Osteocyte (in vitro differentiated cells): Measurements from ENCODE around the gene WRNIP1. TPM values are rescaled to one million over a fixed set of nuclear protein-coding genes. Genes with fewer than 3 reads are reported as not detected.

Source experiments
- DNase-seq: peaks from one replicate; pipeline ENCODE4 v3.0.0; 2021; ENCODE audit warnings: mixed read lengths; ENCODE audit not compliant: unreplicated experiment; ENCODE audit errors: extremely low spot score
- H3K27ac Mint-ChIP-seq: one replicate; pipeline ENCODE4 v1.8.0; 2021; ENCODE audit warnings: mild to moderate bottlenecking, mixed read lengths; ENCODE audit not compliant: unreplicated experiment
- H3K27me3 Mint-ChIP-seq: one replicate; pipeline ENCODE4 v1.8.0; 2021; ENCODE audit warnings: mixed read lengths; ENCODE audit not compliant: unreplicated experiment
- H3K36me3 Mint-ChIP-seq: one replicate; pipeline ENCODE4 v1.8.0; 2021; ENCODE audit warnings: mixed read lengths; ENCODE audit not compliant: unreplicated experiment
- H3K4me1 Mint-ChIP-seq: one replicate; pipeline ENCODE4 v1.8.0; 2021; ENCODE audit warnings: mixed read lengths; ENCODE audit not compliant: unreplicated experiment
- H3K4me3 Mint-ChIP-seq: one replicate; pipeline ENCODE4 v1.8.0; 2021; ENCODE audit warnings: mild to moderate bottlenecking, moderate library complexity, mixed read lengths; ENCODE audit not compliant: unreplicated experiment
- H3K9me3 Mint-ChIP-seq: one replicate; pipeline ENCODE4 v1.8.0; 2021; ENCODE audit warnings: mixed read lengths; ENCODE audit not compliant: unreplicated experiment
- total RNA-seq: library from RNA; stranded (reverse); gene quantifications from 2 replicates; pipeline ENCODE4 v1.2.1, GENCODE V29; 2021
- TF ChIP-seq, protein P1 (sequence below): fragments of 200-600 bp; sonication (generic); IDR thresholded peaks from 2 replicates; pipeline ENCODE4 v1.5.0; 2021; ENCODE audit warnings: antibody characterized with exemption, mild to moderate bottlenecking, moderate library complexity

WRNIP1 gene
- total RNA-seq, 1 donor from 2014 or later: 35.9 TPM

DNA sequence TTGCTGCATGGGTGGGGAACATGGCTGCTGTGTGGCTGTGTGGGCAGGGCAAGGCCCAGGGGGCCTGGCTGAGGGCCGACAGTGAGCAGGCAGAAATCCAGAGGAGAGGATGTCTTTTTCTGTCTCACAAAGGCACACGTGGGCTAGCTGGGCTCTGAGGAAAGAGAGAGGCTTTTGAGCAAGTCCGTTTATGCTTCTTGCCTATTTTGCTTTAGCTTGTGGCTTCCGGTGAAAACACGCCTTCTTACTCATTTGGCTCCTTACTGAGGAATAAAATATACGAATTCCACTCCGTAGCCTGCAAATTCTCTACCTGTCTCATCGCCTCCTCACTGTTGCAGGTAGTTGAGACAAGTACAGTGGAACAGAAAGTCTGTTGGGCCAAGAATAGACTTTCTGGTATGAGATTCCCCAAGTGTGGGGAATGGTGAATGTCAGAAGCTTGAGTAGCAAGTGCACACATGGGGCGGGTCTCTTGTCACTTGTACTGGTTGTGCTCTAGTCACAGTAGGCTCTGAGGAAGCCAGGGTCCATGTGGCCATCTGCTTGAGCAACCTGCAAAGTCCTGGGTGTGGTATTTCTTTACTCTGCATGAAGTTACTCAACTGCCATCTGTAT is 28.4 kb downstream of the WRNIP1 start:
- TF ChIP-seq, protein P1, sequence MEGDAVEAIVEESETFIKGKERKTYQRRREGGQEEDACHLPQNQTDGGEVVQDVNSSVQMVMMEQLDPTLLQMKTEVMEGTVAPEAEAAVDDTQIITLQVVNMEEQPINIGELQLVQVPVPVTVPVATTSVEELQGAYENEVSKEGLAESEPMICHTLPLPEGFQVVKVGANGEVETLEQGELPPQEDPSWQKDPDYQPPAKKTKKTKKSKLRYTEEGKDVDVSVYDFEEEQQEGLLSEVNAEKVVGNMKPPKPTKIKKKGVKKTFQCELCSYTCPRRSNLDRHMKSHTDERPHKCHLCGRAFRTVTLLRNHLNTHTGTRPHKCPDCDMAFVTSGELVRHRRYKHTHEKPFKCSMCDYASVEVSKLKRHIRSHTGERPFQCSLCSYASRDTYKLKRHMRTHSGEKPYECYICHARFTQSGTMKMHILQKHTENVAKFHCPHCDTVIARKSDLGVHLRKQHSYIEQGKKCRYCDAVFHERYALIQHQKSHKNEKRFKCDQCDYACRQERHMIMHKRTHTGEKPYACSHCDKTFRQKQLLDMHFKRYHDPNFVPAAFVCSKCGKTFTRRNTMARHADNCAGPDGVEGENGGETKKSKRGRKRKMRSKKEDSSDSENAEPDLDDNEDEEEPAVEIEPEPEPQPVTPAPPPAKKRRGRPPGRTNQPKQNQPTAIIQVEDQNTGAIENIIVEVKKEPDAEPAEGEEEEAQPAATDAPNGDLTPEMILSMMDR: no peak
- Mint-ChIP-seq H3K27me3 (no peaks in the 10 kb centered on the region), H3K9me3 (no peaks in the 10 kb centered on the region), H3K4me3 (no peak overlapping the region), H3K4me1 (peaks cover 27% of the 10 kb centered on the region), H3K27ac (no peak overlapping the region), H3K36me3 (peaks cover 3% of the 10 kb centered on the region)
- DNase-seq: no peak

DNA sequence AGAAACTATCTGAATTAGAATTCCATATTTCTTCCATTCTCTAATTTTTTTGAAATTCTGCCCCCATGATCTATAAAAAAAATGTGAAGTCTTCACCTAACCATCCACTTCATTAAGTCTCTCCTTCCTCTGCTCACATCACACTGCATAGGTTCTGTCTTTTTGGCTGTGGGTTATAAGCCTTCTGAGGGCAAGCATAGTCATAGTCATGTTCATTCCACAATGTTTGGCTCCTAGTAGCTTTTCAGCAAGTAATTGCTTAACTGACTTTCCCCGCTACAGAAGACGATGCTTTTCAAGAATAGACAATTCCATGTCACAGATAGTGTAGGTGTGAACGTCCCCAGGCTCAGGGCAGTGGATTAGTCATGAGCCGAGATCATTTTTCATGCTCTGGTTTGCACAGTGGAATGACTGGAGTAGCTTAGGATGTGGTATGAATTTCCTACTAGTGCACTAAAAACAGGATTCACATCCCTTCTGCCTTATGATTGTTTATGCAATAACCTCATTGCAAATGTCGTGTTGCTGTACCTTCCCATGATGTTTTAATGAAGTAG is 29.1 kb downstream of the WRNIP1 start:
- H3K27ac Mint-ChIP-seq: no peak overlapping the region
- no peak overlapping the region for H3K4me3 Mint-ChIP-seq
- H3K4me1 Mint-ChIP-seq: peaks cover 22% of the 10 kb centered on the region
- TF ChIP-seq, protein P1: no peak
- H3K9me3 Mint-ChIP-seq: no peaks in the 10 kb centered on the region
- DNase-seq: no peak
- H3K36me3 Mint-ChIP-seq: peaks cover 3% of the 10 kb centered on the region
- H3K27me3 Mint-ChIP-seq: no peaks in the 10 kb centered on the region

DNA sequence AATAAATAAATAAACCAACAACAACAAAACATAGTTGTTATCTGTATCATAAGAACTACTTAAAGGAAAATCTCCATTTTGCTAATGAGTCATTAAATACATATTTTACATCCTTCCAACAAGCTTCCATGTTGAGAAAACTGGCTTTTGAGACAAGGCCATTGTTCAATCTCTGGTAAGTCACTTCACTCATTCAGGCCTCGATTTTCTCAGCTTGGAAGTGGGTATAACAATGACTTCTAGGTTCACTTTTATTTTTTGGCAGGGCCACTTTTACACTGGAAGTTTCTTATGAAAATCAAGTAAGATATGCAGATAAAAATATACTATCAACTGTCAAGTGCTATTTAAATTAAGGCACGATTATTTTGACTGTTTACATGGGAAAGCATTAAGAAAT is 30.0 kb downstream of the WRNIP1 start:
- Mint-ChIP-seq H3K27ac (no peak overlapping the region), H3K4me3 (no peak overlapping the region), H3K4me1 (peaks cover 19% of the 10 kb centered on the region), H3K9me3 (no peaks in the 10 kb centered on the region), H3K27me3 (no peaks in the 10 kb centered on the region), H3K36me3 (peaks cover 3% of the 10 kb centered on the region)
- no peak for DNase-seq
- TF ChIP-seq, protein P1: no peak

DNA sequence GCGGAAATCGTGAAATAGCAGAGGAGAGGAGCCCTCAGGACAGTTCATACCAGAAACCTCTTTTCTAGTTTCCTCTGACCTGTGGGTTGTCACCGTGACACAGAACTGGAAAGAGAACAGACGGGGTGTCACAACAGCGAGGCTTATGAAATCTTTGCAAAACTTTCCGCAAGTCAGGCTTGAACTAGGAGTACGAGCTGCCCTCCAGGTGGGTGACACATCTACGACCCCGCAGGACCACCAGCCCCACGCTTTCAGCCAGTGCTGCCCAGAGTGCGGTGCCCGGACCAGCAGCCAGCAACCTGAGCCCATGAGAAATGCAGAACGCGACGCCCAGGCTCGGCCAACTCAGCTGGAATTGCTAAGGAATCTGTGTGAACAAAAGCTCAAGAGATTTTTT is 30.8 kb downstream of the WRNIP1 start:
- Mint-ChIP-seq H3K4me1 (peaks cover 11% of the 10 kb centered on the region), H3K27me3 (no peaks in the 10 kb centered on the region), H3K27ac (no peak overlapping the region), H3K4me3 (no peak overlapping the region), H3K9me3 (no peaks in the 10 kb centered on the region), H3K36me3 (peaks cover 3% of the 10 kb centered on the region)
- TF ChIP-seq, protein P1: no peak
- no peak for DNase-seq

DNA sequence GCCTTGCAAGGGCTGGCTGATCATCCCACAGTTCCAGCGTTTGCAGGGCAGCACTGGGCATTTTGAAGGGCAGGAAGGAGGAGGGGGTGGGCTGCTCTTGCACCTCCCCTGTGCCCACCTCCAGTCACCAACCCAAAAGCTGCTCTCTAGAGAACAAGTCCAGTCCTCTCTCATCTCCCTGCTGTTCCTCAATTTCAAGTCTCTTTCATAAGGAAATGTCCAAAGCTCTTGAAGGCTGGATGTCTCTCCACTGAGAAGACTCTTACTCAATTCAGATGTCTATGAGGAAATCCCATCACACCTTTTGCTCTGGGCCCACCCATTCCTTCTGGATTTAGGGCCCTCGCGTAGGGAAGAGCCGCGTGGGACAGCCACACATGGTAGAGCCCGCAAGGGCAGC is 31.7 kb downstream of the WRNIP1 start:
- H3K9me3 Mint-ChIP-seq: no peaks in the 10 kb centered on the region
- no peak for DNase-seq
- TF ChIP-seq, protein P1: no peak
- no peaks in the 10 kb centered on the region for H3K27me3 Mint-ChIP-seq
- H3K27ac Mint-ChIP-seq: no peak overlapping the region
- H3K4me3 Mint-ChIP-seq: no peak overlapping the region
- H3K36me3 Mint-ChIP-seq: peaks cover 3% of the 10 kb centered on the region
- peaks cover 7% of the 10 kb centered on the region for H3K4me1 Mint-ChIP-seq
